NCI-H446 treated with DMSO at 0.1 percent for 48 hours (cell line): Measurements from ENCODE around the gene SUZ12.
"Not testable (repeated sequence)": the region's sequence is repeated elsewhere in the genome, so short reads cannot be mapped to it uniquely, and the experiment has no call there.

Experiments
- DNase-seq: peaks from one replicate; lab custom pipeline; 2025; lab: John Stamatoyannopoulos, UW

The SUZ12 gene

GRCh38 chr17:31936615-31937609 is at the start of gene SUZ12:
Gene SUZ12, plus strand, starts transcription at chr17:31937007. Its CDS starts 240 bp downstream, at chr17:31937247.
- DNase-seq = peak; percentile 67

- DNase-seq = no peak
These were observed 48.7 kb upstream of the SUZ12 start for GRCh38 chr17:31888124-31888523.

- DNase-seq = no peak
These were observed 35.9 kb upstream of the SUZ12 start for GRCh38 chr17:31900877-31901276.

GRCh38 chr17:31902693-31903092 is 34.1 kb upstream of the SUZ12 start:
- no peak for DNase-seq

- no peak for DNase-seq
These were observed 33.4 kb upstream of the SUZ12 start for GRCh38 chr17:31903401-31903800.

GRCh38 chr17:31907342-31907962 is 29.4 kb upstream of the SUZ12 start:
- peak; percentile 55 for DNase-seq

- DNase-seq = no peak
These were observed 28.4 kb upstream of the SUZ12 start for GRCh38 chr17:31908386-31908785.

- DNase-seq = not testable (repeated sequence)
These were observed 24.1 kb upstream of the SUZ12 start for GRCh38 chr17:31912705-31913104.

- no peak for DNase-seq
These were observed 21.2 kb upstream of the SUZ12 start for GRCh38 chr17:31915456-31916100.

- DNase-seq = no peak
These were observed 20.2 kb upstream of the SUZ12 start for GRCh38 chr17:31916491-31917064.

GRCh38 chr17:31917065-31917529 is 19.7 kb upstream of the SUZ12 start:
- no peak for DNase-seq

- not testable (repeated sequence) for DNase-seq
These were observed 19.1 kb upstream of the SUZ12 start for GRCh38 chr17:31917721-31918120.

GRCh38 chr17:31918701-31919128 is 18.1 kb upstream of the SUZ12 start:
- no peak for DNase-seq

- no peak for DNase-seq
These were observed 16.8 kb upstream of the SUZ12 start for GRCh38 chr17:31919802-31920525.

GRCh38 chr17:31926100-31926729 is 10.6 kb upstream of the SUZ12 start:
- DNase-seq = no peak

GRCh38 chr17:31931756-31932155 is 5.1 kb upstream of the SUZ12 start:
- no peak for DNase-seq

GRCh38 chr17:31935512-31935911 is 1.3 kb upstream of the SUZ12 start:
- DNase-seq = no peak

GRCh38 chr17:31937926-31938641 is 1.3 kb downstream of the SUZ12 start:
- DNase-seq = not testable (repeated sequence)

GRCh38 chr17:31941916-31942315 is 5.1 kb downstream of the SUZ12 start:
- not testable (repeated sequence) for DNase-seq

GRCh38 chr17:31942396-31942795 is 5.6 kb downstream of the SUZ12 start:
- DNase-seq = not testable (repeated sequence)
